Measurements from ENCODE around the gene COL1A2. TPM values are rescaled to one million over a fixed set of nuclear protein-coding genes. Genes with fewer than 3 reads are reported as not detected.
A peak's percentile ranks its signal among the peaks of the same experiment; 100 is the strongest.

The COL1A2 gene
- total RNA-seq, 1 donor from 2014 or later, result 2,734 TPM

- peaks cover 48% of the 10 kb centered on the region for H3K4me1 Mint-ChIP-seq
- H3K4me3 Mint-ChIP-seq, result no peak overlapping the region
- DNase-seq (ENCODE audit: low spot score in 2 of 2, unreplicated experiment in 2 of 2), result no peak
- no peaks in the 10 kb centered on the region for H3K27me3 Mint-ChIP-seq (ENCODE audit: low read depth)
- H3K9me3 Mint-ChIP-seq, result no peaks in the 10 kb centered on the region
- no peak for TF ChIP-seq CTCF (IDR thresholded peaks at IDR 0.05; ENCODE audit: unreplicated experiment)
- peak overlapping the region; percentile 87 for H3K27ac Mint-ChIP-seq
- peaks cover 60% of the 10 kb centered on the region for H3K36me3 Mint-ChIP-seq
Measured at GRCh38 chr7:94409200-94409948, 14.7 kb downstream of the COL1A2 start.

- no peaks in the 10 kb centered on the region for H3K27me3 Mint-ChIP-seq (ENCODE audit: low read depth)
- peaks cover 58% of the 10 kb centered on the region for H3K36me3 Mint-ChIP-seq
- H3K27ac Mint-ChIP-seq, result peak overlapping the region; percentile 87
- H3K9me3 Mint-ChIP-seq, result no peaks in the 10 kb centered on the region
- no peak overlapping the region for H3K4me3 Mint-ChIP-seq
- TF ChIP-seq CTCF (IDR thresholded peaks at IDR 0.05; ENCODE audit: unreplicated experiment), result no peak
- H3K4me1 Mint-ChIP-seq, result peaks cover 51% of the 10 kb centered on the region
- DNase-seq (ENCODE audit: low spot score in 2 of 2, unreplicated experiment in 2 of 2), result no peak
Measured at GRCh38 chr7:94410413-94411187, 15.9 kb downstream of the COL1A2 start.

- TF ChIP-seq CTCF (IDR thresholded peaks at IDR 0.05; ENCODE audit: unreplicated experiment), result no peak
- no peak for DNase-seq (ENCODE audit: low spot score in 2 of 2, unreplicated experiment in 2 of 2)
- no peak overlapping the region for H3K4me3 Mint-ChIP-seq
- H3K9me3 Mint-ChIP-seq, result no peaks in the 10 kb centered on the region
- H3K27me3 Mint-ChIP-seq (ENCODE audit: low read depth), result no peaks in the 10 kb centered on the region
- peaks cover 50% of the 10 kb centered on the region for H3K4me1 Mint-ChIP-seq
- H3K27ac Mint-ChIP-seq, result peak overlapping the region; percentile 78
- H3K36me3 Mint-ChIP-seq, result peaks cover 59% of the 10 kb centered on the region
Measured at GRCh38 chr7:94411188-94411466, 16.4 kb downstream of the COL1A2 start.

- TF ChIP-seq CTCF (IDR thresholded peaks at IDR 0.05; ENCODE audit: unreplicated experiment), result no peak
Measured at GRCh38 chr7:94412762-94413322, 18.1 kb downstream of the COL1A2 start.

GRCh38 chr7:94414481-94414880 lies 19.8 kb downstream of the COL1A2 start:
- no peaks in the 10 kb centered on the region for H3K9me3 Mint-ChIP-seq
- H3K27ac Mint-ChIP-seq, result peak overlapping the region; percentile 57
- H3K4me3 Mint-ChIP-seq, result no peak overlapping the region
- TF ChIP-seq CTCF (IDR thresholded peaks at IDR 0.05; ENCODE audit: unreplicated experiment), result no peak
- peaks cover 41% of the 10 kb centered on the region for H3K4me1 Mint-ChIP-seq
- DNase-seq (ENCODE audit: low spot score in 2 of 2, unreplicated experiment in 2 of 2), result no peak
- no peaks in the 10 kb centered on the region for H3K27me3 Mint-ChIP-seq (ENCODE audit: low read depth)
- H3K36me3 Mint-ChIP-seq, result peaks cover 62% of the 10 kb centered on the region

More at GRCh38 chr7:94412762-94413322, 18.1 kb downstream of the COL1A2 start:
- H3K27me3 Mint-ChIP-seq (ENCODE audit: low read depth), result no peaks in the 10 kb centered on the region
- no peak overlapping the region for H3K4me3 Mint-ChIP-seq
- DNase-seq (ENCODE audit: low spot score in 2 of 2, unreplicated experiment in 2 of 2), result no peak
- H3K9me3 Mint-ChIP-seq, result no peaks in the 10 kb centered on the region
- peaks cover 62% of the 10 kb centered on the region for H3K36me3 Mint-ChIP-seq
- H3K27ac Mint-ChIP-seq, result peak overlapping the region; percentile 58
- peaks cover 50% of the 10 kb centered on the region for H3K4me1 Mint-ChIP-seq
